ENCODE measurements around the gene RFX8.

DNA sequence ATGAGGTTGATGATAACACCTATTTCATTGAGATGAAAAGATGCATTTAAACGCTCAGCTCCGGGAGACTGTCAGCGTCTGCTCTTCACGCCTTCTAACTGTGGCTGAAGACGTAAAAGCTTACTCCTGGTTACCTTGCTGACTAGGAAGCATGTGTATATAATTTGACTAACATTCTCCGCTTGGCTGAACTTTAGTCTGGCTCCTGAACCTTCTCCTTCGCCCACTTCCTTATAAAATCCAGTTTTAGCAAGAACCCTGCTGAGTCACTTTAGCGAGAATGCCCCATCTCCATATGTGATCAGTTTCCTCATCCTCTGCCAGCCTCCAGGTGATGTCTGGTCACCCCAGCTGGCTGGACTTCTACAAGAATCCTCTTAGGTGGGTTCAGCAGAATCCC is 74.9 kb downstream of the RFX8 start:
- TF ChIP-seq, protein P1, sequence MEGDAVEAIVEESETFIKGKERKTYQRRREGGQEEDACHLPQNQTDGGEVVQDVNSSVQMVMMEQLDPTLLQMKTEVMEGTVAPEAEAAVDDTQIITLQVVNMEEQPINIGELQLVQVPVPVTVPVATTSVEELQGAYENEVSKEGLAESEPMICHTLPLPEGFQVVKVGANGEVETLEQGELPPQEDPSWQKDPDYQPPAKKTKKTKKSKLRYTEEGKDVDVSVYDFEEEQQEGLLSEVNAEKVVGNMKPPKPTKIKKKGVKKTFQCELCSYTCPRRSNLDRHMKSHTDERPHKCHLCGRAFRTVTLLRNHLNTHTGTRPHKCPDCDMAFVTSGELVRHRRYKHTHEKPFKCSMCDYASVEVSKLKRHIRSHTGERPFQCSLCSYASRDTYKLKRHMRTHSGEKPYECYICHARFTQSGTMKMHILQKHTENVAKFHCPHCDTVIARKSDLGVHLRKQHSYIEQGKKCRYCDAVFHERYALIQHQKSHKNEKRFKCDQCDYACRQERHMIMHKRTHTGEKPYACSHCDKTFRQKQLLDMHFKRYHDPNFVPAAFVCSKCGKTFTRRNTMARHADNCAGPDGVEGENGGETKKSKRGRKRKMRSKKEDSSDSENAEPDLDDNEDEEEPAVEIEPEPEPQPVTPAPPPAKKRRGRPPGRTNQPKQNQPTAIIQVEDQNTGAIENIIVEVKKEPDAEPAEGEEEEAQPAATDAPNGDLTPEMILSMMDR (conservative IDR thresholded peaks at IDR 0.05; ENCODE audit: low read depth, low read length): no peak
- no peak for TF ChIP-seq EZH2 (IDR thresholded peaks at IDR 0.05; ENCODE audit: borderline replicate concordance, low read depth, low read length, poor library complexity, severe bottlenecking)

Measured in A673 (cell line).